AML-193 (cell line): ENCODE results near the gene NPAS3.

Experiments
- DNase-seq, 2 experiments: peaks; one replicate each; lab custom pipeline; 2025; lab: John Stamatoyannopoulos, UW

Gene NPAS3

GRCh38 chr14:33794791-33795305, 856.2 kb downstream of the NPAS3 start:
- DNase-seq: no peak

- no peak for DNase-seq
Measured at GRCh38 chr14:33796356-33796755, 857.7 kb downstream of the NPAS3 start.

GRCh38 chr14:33799705-33800570, 861.3 kb downstream of the NPAS3 start:
- DNase-seq: no peak

- DNase-seq: no peak
Measured at GRCh38 chr14:33800735-33801163, 862.1 kb downstream of the NPAS3 start.

- DNase-seq: no peak
Measured at GRCh38 chr14:33802737-33803136, 864.1 kb downstream of the NPAS3 start.

GRCh38 chr14:33805593-33805992, 866.9 kb downstream of the NPAS3 start:
- DNase-seq: no peak

GRCh38 chr14:33806905-33807304, 868.2 kb downstream of the NPAS3 start:
- DNase-seq: no peak

GRCh38 chr14:33808187-33808586, 869.5 kb downstream of the NPAS3 start:
- no peak for DNase-seq

GRCh38 chr14:33809396-33809981, 870.8 kb downstream of the NPAS3 start:
- DNase-seq: no peak

- DNase-seq: no peak
Measured at GRCh38 chr14:33810308-33810707, 871.6 kb downstream of the NPAS3 start.

GRCh38 chr14:33811721-33812120, 873.0 kb downstream of the NPAS3 start:
- DNase-seq: no peak

- no peak for DNase-seq
Measured at GRCh38 chr14:33812181-33812580, 873.5 kb downstream of the NPAS3 start.

- no peak for DNase-seq
Measured at GRCh38 chr14:33812601-33813000, 873.9 kb downstream of the NPAS3 start.

- no peak for DNase-seq
Measured at GRCh38 chr14:33814010-33814409, 875.3 kb downstream of the NPAS3 start.

GRCh38 chr14:33833706-33834465, 895.2 kb downstream of the NPAS3 start:
- DNase-seq: no peak

- DNase-seq: no peak
Measured at GRCh38 chr14:33834466-33835260, 896.0 kb downstream of the NPAS3 start.

- no peak for DNase-seq
Measured at GRCh38 chr14:33835261-33835655, 896.6 kb downstream of the NPAS3 start.

GRCh38 chr14:33835677-33836076, 897.0 kb downstream of the NPAS3 start:
- DNase-seq: no peak

- no peak for DNase-seq
Measured at GRCh38 chr14:33836203-33836899, 897.7 kb downstream of the NPAS3 start.

- no peak for DNase-seq
Measured at GRCh38 chr14:33836900-33837577, 898.4 kb downstream of the NPAS3 start.
